NB4 (cell line): ENCODE results near the gene ABCA4.

ENCODE experiments used
- MYC ChIP-seq: IDR thresholded peaks from 2 replicates; pipeline ENCODE4 v1.6.1; 2011; ENCODE audit warnings: low read depth, low read length
- POLR2A ChIP-seq: IDR thresholded peaks from 2 replicates; pipeline ENCODE4 v1.6.1; 2011; ENCODE audit warnings: mild to moderate bottlenecking; ENCODE audit not compliant: insufficient read length; ENCODE audit errors: extremely low read depth
- TF ChIP-seq, protein P1 (sequence below): IDR thresholded peaks from one replicate; pipeline ENCODE4 v1.5.1; 2012; ENCODE audit warnings: low read depth, low read length
- TF ChIP-seq, protein P2 (sequence below): IDR thresholded peaks from 2 replicates; pipeline ENCODE4 v1.6.1; 2011; ENCODE audit warnings: low read depth, low read length

DNA sequence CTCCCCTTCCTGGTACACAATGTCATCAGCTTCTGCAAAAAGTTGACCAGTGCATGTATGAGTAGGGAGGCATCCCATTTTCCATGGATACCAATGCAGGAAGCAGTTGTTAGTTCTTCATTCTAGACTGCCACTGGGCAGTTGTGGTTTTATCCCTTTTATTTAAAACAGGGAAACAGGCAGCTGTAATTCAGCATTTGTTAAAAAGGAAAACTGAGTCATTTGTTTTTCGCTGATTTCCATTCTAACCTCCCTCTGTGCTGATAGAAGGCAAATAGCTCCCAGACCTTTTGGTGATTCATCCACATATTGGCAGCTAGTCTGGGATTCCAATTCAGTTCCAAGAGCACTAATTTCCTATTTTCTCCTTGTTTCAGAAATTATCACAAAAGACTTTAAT, 21.1 kb upstream of the ABCA4 start:
- TF ChIP-seq, protein P1, sequence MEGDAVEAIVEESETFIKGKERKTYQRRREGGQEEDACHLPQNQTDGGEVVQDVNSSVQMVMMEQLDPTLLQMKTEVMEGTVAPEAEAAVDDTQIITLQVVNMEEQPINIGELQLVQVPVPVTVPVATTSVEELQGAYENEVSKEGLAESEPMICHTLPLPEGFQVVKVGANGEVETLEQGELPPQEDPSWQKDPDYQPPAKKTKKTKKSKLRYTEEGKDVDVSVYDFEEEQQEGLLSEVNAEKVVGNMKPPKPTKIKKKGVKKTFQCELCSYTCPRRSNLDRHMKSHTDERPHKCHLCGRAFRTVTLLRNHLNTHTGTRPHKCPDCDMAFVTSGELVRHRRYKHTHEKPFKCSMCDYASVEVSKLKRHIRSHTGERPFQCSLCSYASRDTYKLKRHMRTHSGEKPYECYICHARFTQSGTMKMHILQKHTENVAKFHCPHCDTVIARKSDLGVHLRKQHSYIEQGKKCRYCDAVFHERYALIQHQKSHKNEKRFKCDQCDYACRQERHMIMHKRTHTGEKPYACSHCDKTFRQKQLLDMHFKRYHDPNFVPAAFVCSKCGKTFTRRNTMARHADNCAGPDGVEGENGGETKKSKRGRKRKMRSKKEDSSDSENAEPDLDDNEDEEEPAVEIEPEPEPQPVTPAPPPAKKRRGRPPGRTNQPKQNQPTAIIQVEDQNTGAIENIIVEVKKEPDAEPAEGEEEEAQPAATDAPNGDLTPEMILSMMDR: no peak
- TF ChIP-seq POLR2A (no peak), MYC (no peak)
- TF ChIP-seq, protein P2, sequence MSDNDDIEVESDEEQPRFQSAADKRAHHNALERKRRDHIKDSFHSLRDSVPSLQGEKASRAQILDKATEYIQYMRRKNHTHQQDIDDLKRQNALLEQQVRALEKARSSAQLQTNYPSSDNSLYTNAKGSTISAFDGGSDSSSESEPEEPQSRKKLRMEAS: no peak
